ENCODE results near the gene OOSP1. TPM values are rescaled to one million over a fixed set of nuclear protein-coding genes. Genes with fewer than 3 reads are reported as not detected.

OOSP1 gene
- total and polyA plus RNA-seq, 12 donors = not detected

DNA sequence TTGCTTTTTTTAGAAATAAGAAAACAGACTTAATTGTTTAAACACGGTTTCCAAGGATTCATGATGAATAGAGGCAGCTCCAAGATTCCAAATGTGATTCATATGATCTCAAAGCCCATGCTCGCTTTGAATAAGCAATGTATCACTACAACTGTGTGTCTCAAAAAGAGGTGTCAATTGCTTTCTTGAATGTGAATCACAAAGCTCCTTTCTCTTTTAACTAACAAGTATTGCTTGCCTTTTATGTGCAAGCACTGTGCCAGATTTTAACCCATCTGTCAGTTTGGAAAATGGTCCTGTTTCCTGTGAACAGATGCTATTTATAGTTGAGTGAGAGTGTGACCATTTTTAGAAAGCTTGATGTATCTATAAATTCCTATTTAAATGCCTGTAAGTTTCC is 6.5 kb downstream of the OOSP1 start:
- 50 to 53% methylated on average over 2 of the region's 2 CpGs for WGBS, 2 donors
- no peaks in the 10 kb centered on the region for H3K4me1 ChIP-seq
- intact Hi-C loops (cut with DNase I) = no loop called here
- TF ChIP-seq, protein P1, sequence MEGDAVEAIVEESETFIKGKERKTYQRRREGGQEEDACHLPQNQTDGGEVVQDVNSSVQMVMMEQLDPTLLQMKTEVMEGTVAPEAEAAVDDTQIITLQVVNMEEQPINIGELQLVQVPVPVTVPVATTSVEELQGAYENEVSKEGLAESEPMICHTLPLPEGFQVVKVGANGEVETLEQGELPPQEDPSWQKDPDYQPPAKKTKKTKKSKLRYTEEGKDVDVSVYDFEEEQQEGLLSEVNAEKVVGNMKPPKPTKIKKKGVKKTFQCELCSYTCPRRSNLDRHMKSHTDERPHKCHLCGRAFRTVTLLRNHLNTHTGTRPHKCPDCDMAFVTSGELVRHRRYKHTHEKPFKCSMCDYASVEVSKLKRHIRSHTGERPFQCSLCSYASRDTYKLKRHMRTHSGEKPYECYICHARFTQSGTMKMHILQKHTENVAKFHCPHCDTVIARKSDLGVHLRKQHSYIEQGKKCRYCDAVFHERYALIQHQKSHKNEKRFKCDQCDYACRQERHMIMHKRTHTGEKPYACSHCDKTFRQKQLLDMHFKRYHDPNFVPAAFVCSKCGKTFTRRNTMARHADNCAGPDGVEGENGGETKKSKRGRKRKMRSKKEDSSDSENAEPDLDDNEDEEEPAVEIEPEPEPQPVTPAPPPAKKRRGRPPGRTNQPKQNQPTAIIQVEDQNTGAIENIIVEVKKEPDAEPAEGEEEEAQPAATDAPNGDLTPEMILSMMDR (IDR thresholded peaks at IDR 0.05) = no peak
- H3K9me3 ChIP-seq = no peaks in the 10 kb centered on the region
- no peak overlapping the region for H3K4me3 ChIP-seq
- H3K27me3 ChIP-seq = no peaks in the 10 kb centered on the region
- no peak overlapping the region for H3K27ac ChIP-seq
- DNase-seq = no peak
- no peaks in the 10 kb centered on the region for H3K36me3 ChIP-seq
- ATAC-seq = no peak

DNA sequence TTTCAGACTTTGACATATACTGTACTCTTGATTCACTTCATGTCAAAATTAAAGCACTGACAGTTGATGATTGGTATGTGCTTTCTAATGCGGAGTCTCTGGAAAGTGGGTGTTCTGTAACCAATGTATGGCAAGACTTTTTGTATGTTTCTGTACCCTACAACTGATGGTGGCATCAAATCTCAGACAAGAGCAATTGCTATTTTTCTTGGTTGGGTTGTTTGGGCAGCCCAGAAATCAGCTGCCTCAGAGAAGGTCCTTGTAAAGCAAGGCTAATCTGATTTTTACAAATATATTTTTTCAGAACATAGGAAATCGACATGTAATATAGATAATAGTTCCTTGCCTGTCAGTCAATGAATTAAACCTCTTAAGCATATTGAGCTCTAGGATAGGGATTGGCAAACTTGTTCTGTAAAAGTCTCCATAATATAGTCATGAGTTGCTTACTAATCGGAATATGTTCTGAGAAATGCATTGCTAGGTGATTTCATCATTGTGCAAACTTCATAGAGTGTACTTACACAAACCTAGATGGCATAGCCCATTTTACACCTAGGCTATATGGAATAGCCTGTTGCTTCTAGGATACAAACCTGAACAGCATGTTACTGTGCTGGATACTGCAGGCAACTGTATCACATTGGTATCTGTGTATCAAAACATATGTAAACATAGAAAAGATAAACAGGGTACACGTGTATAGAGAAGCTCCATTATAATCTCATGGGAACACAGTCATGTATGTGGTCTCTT is 15.4 kb downstream of the OOSP1 start:
- DNase-seq = no peak
- no peak for ATAC-seq
- no peak overlapping the region for H3K4me3 ChIP-seq
- no peaks in the 10 kb centered on the region for H3K27me3 ChIP-seq
- no peaks in the 10 kb centered on the region for H3K4me1 ChIP-seq
- TF ChIP-seq, protein P1 (IDR thresholded peaks at IDR 0.05) = no peak
- 80 to 82% methylated on average over 4 of the region's 4 CpGs for WGBS, 2 donors
- no peaks in the 10 kb centered on the region for H3K9me3 ChIP-seq
- no peaks in the 10 kb centered on the region for H3K36me3 ChIP-seq
- intact Hi-C loops (cut with DNase I) = no loop called here
- H3K27ac ChIP-seq = no peak overlapping the region

DNA sequence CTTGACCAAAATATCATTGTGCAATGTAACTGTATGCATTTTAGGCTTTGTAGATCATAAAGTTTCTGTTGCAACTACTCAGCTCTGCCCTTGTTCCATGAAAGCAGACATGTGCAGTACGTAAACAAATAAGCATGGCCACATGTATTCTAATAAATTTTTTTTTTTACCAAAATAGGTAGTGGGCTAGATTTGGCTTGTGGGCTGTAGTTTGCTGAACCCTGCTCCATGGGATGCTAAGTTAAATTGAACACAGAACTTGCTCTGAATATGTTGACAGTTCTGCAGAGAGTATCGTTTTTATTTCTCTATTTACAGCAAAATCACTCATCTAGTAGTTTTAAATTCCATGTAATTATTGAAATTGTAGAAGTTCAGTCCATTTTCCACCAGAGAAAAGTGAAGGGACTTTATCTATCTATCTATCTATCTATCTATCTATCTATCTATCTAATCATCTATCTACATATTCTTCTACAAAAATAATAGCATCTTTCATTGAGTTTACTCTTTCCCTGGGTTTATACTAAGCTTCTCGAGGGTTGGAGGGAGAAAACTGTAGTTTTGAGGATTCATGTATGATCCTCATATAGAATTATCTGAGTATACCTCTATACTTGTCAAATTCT is 16.1 kb downstream of the OOSP1 start:
- no peak for ATAC-seq
- no peaks in the 10 kb centered on the region for H3K27me3 ChIP-seq
- no peak overlapping the region for H3K4me3 ChIP-seq
- no peak for DNase-seq
- intact Hi-C loops (cut with DNase I) = no loop called here
- H3K36me3 ChIP-seq = no peaks in the 10 kb centered on the region
- no peaks in the 10 kb centered on the region for H3K9me3 ChIP-seq
- no peak overlapping the region for H3K27ac ChIP-seq
- TF ChIP-seq, protein P1 (IDR thresholded peaks at IDR 0.05) = no peak
- WGBS, 2 donors = 78 to 86% methylated on average over 3 of the region's 3 CpGs
- no peaks in the 10 kb centered on the region for H3K4me1 ChIP-seq

DNA sequence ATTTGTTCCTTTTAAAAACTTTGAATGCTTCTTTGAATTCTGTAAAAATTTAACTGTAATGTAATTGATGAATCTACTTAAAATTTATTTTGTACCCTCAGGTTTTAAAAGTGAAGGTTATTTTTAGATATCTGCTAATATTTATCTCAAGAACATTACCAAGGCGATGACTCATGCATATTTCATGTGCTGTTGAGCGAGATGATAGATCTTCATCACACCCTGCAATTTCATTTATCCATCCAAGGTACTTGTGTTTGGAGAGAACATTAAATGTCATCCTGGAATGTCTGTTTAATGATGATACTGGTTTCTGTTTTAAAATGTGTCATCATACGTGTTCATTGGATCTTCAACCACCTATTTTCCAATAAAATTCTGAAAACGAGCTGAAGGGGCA is 18.9 kb downstream of the OOSP1 start:
- Histone ChIP-seq H3K36me3 (no peaks in the 10 kb centered on the region), H3K27ac (no peak overlapping the region), H3K9me3 (no peaks in the 10 kb centered on the region), H3K4me3 (no peak overlapping the region), H3K4me1 (peaks cover 0 to 6% (median 0%) of the 10 kb centered on the region in 9 donors), H3K27me3 (no peaks in the 10 kb centered on the region)
- TF ChIP-seq, protein P1 (IDR thresholded peaks at IDR 0.05) = no peak
- DNase-seq = no peak
- ATAC-seq = no peak
- intact Hi-C loops (cut with DNase I) = no loop called here
- 61 to 64% methylated on average over 4 of the region's 4 CpGs for WGBS, 2 donors
